ENCODE measurements around the gene ZFR.

DNA sequence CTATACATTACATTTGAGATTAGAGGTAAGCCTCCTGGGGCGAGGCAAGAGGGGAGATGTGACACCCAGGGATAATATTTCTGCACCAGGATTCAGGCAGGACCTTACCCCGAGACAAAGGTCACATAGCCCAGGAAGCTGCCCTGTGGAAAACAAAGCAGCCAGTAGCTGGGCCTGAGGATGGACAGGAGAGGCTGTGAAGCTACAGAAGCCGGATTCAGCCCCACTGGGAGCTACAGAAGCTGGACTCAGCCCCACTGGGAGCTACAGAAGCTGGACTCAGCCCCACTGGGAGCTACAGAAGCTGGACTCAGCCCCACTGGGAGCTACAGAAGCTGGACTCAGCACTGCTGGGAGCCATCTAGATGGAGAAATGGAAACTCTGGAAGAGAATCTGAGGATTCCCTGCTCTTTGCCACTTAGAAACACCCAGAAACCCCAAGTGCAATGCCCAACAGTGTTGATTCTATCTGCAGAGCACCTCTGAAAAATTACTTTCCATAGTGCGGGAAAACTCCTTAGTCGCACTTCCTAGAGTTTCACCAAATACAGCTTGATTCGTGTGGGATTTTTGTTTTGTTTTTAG lies 46.5 kb upstream of the ZFR start:
- TF ChIP-seq, protein P1, sequence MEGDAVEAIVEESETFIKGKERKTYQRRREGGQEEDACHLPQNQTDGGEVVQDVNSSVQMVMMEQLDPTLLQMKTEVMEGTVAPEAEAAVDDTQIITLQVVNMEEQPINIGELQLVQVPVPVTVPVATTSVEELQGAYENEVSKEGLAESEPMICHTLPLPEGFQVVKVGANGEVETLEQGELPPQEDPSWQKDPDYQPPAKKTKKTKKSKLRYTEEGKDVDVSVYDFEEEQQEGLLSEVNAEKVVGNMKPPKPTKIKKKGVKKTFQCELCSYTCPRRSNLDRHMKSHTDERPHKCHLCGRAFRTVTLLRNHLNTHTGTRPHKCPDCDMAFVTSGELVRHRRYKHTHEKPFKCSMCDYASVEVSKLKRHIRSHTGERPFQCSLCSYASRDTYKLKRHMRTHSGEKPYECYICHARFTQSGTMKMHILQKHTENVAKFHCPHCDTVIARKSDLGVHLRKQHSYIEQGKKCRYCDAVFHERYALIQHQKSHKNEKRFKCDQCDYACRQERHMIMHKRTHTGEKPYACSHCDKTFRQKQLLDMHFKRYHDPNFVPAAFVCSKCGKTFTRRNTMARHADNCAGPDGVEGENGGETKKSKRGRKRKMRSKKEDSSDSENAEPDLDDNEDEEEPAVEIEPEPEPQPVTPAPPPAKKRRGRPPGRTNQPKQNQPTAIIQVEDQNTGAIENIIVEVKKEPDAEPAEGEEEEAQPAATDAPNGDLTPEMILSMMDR (conservative IDR thresholded peaks at IDR 0.05; ENCODE audit: low read depth, low read length) = no peak
- TF ChIP-seq EZH2 (IDR thresholded peaks at IDR 0.05; ENCODE audit: low read length, unreplicated experiment) = no peak
- no peak for TF ChIP-seq EZH2phosphoT487 (IDR thresholded peaks at IDR 0.05; ENCODE audit: borderline replicate concordance, low read length)
